GM12864 (cell line): Measurements from ENCODE around the gene MAP3K15.

Experiments used
- DNase-seq: peaks from one replicate; pipeline ENCODE4 v3.0.0-alpha.2; 2011; ENCODE audit warnings: low read depth
- H3K4me3 ChIP-seq: 2 replicates; pipeline ENCODE4 v1.5.1; 2011; ENCODE audit warnings: mild to moderate bottlenecking, low read depth, low read length, control low read depth
- TF ChIP-seq, protein P1 (sequence below): IDR thresholded peaks from 2 replicates; pipeline ENCODE4 v1.5.1; 2011; ENCODE audit warnings: low read depth, mild to moderate bottlenecking, moderate library complexity, low read length, control low read depth, inconsistent platforms; ENCODE audit errors: missing control alignments

Gene MAP3K15

GRCh38 chrX:19410259-19410658 lies 105.0 kb downstream of the MAP3K15 start:
- H3K4me3 ChIP-seq = no peak overlapping the region
- no peak for DNase-seq
- TF ChIP-seq, protein P1, sequence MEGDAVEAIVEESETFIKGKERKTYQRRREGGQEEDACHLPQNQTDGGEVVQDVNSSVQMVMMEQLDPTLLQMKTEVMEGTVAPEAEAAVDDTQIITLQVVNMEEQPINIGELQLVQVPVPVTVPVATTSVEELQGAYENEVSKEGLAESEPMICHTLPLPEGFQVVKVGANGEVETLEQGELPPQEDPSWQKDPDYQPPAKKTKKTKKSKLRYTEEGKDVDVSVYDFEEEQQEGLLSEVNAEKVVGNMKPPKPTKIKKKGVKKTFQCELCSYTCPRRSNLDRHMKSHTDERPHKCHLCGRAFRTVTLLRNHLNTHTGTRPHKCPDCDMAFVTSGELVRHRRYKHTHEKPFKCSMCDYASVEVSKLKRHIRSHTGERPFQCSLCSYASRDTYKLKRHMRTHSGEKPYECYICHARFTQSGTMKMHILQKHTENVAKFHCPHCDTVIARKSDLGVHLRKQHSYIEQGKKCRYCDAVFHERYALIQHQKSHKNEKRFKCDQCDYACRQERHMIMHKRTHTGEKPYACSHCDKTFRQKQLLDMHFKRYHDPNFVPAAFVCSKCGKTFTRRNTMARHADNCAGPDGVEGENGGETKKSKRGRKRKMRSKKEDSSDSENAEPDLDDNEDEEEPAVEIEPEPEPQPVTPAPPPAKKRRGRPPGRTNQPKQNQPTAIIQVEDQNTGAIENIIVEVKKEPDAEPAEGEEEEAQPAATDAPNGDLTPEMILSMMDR = no peak

DNA sequence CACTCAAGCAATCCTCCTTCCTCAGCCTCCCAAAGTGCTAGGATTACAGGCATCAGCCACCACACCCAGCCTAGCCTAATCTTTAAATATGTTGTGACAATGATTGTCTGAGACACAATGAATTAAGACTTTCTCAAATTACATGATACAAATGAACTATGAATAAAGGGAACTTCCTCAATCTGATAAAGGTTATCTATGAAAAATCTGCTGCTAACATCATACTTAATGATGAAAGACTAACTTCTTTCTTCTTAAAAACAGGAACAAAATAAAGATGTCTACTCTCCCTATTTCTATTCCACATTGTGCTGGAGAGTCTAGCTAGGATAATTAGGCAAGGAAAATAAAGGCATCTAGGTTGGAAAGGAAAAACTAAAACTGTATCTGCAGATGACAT lies 111.6 kb downstream of the MAP3K15 start:
- no peak overlapping the region for H3K4me3 ChIP-seq
- TF ChIP-seq, protein P1 = no peak
- no peak for DNase-seq

- TF ChIP-seq, protein P1 = no peak
- DNase-seq = no peak
These were observed 122.6 kb downstream of the MAP3K15 start for GRCh38 chrX:19392703-19393102.

GRCh38 chrX:19392078-19392477 lies 123.2 kb downstream of the MAP3K15 start:
- TF ChIP-seq, protein P1 = no peak
- DNase-seq = no peak
- H3K4me3 ChIP-seq = no peak overlapping the region

More at GRCh38 chrX:19392703-19393102, 122.6 kb downstream of the MAP3K15 start:
- no peak overlapping the region for H3K4me3 ChIP-seq

DNA sequence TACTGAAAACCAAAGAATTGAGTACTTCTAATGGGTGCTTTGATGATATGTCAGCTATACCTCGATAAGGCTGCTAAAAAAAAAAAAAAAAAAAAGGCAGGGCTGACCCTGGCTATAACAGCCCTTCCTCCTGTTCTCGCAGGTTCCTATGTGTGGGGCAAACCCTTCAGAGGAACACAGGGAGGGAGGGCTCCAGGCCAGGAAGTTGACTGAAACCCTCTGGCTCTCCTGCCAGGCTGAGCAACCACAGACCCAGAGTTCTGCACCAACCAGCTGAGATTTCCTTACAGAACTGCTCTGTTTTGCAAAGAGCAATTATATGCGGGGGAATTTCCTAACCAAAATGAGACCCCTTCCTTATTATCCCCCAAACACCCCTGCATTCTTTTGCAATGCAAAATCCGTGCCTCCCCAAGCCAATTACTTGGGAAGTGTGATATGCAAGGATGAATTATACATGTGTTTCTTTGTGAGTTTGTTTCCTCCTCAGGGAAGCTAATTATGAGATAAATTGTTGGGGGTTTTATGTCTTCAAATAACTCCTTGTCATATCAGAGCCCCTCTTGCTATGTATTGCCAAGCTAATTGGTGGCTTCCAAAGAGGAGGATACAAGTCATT lies 126.0 kb downstream of the MAP3K15 start:
- TF ChIP-seq, protein P1 = no peak
- no peak overlapping the region for H3K4me3 ChIP-seq
- no peak for DNase-seq

DNA sequence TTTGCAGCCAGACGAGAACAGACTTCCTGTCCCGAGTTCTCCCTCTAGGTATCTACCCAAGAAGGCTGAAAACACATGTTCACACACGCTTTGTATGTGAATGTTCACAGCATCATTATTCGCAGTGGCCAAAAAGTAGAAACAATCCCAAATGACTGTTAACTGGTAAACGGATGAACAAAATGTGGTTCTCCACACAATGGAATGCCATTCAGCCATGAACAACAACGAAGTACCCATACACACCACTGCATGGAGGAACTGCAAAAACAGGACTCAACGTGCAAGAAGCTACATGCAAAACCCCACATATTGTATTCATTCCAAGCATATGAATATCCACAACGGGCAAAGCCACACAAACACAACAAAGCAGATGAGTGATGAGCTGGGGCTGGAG lies 126.6 kb downstream of the MAP3K15 start:
- no peak for DNase-seq
- TF ChIP-seq, protein P1 = no peak

DNA sequence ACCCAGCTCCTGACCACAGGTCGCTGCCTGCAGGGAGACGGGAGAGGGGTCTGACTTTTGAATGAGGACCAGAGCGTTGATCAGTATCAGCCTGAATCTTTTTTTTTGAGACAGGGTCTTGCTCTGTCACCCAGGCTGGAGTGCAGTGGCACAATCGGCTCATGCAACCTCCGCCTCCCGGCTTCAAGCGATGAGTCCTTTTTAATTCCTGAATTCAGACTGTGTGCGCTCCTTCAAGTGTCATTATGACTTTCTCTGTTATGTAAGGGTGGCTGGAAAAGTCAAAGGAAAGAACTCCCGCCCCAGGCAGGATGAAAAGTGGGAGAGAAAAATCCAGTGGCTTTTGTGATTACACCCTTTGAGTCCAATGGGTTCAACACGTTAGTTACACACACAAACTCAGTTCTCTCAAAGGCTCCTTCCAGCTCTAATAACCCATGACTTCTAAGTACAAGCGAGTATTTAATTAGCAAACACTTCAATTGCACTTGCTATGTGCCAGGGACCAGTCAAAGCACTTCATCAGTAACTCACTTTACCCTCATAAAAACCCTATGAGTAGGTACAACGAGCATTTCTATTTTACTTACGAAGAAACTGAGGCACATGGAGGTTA lies 127.1 kb downstream of the MAP3K15 start:
- no peak overlapping the region for H3K4me3 ChIP-seq
- no peak for DNase-seq
- TF ChIP-seq, protein P1 = no peak

More for the DNA sequence above, 126.6 kb downstream of the MAP3K15 start:
- no peak overlapping the region for H3K4me3 ChIP-seq
